Measurements from ENCODE around the gene STAG1. TPM values are rescaled to one million over a fixed set of nuclear protein-coding genes. Genes with fewer than 3 reads are reported as not detected.

The STAG1 gene
- total RNA-seq, 1 donor = 58.6 TPM

DNA sequence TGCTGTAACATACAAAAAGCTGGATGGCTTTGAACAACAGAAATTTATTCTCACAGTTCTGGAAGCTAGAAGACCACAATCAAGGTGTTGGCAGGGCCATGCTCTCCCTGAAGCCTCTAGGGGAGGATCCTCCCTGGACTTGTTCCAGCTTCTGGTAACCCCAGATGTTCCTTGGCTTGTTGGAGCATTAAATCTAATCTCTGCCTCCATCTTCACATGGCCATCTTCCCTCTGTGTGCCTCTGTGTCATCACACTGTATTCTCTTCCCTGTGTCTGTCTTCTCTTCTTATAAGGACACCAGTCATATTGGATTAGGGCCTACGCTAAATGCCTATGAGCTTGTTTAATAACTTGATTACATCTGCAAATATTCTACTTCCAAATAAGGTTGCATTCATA lies 109.5 kb downstream of the STAG1 start:
- H3K4me3 ChIP-seq (ENCODE audit: insufficient read depth, low read length) = no peak overlapping the region
- no peaks in the 10 kb centered on the region for H3K4me1 ChIP-seq (ENCODE audit: insufficient read depth, low read length)
- peaks cover 11% of the 10 kb centered on the region for H4K20me1 ChIP-seq (ENCODE audit: insufficient read depth, low read length)
- H3K4me2 ChIP-seq (ENCODE audit: insufficient read depth, low read length) = no peak overlapping the region
- DNase-seq (ENCODE audit: insufficient read length, low spot score, missing footprints) = peak; percentile 18
- H3K27me3 ChIP-seq (ENCODE audit: insufficient read depth, low read length) = no peaks in the 10 kb centered on the region
- no peak overlapping the region for H3K27ac ChIP-seq (ENCODE audit: low read depth, low read length)
- TF ChIP-seq, protein P1, sequence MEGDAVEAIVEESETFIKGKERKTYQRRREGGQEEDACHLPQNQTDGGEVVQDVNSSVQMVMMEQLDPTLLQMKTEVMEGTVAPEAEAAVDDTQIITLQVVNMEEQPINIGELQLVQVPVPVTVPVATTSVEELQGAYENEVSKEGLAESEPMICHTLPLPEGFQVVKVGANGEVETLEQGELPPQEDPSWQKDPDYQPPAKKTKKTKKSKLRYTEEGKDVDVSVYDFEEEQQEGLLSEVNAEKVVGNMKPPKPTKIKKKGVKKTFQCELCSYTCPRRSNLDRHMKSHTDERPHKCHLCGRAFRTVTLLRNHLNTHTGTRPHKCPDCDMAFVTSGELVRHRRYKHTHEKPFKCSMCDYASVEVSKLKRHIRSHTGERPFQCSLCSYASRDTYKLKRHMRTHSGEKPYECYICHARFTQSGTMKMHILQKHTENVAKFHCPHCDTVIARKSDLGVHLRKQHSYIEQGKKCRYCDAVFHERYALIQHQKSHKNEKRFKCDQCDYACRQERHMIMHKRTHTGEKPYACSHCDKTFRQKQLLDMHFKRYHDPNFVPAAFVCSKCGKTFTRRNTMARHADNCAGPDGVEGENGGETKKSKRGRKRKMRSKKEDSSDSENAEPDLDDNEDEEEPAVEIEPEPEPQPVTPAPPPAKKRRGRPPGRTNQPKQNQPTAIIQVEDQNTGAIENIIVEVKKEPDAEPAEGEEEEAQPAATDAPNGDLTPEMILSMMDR (IDR thresholded peaks at IDR 0.05; ENCODE audit: extremely low read depth, low read depth, low read length) = no peak
- no peaks in the 10 kb centered on the region for H3K36me3 ChIP-seq (ENCODE audit: insufficient read depth, low read length)
- H2AFZ ChIP-seq (ENCODE audit: low read length) = no peak overlapping the region
- peaks cover 76% of the 10 kb centered on the region for H3K79me2 ChIP-seq (ENCODE audit: insufficient read depth, low read length)
- H3K9me3 ChIP-seq (ENCODE audit: low read depth, low read length) = no peaks in the 10 kb centered on the region

DNA sequence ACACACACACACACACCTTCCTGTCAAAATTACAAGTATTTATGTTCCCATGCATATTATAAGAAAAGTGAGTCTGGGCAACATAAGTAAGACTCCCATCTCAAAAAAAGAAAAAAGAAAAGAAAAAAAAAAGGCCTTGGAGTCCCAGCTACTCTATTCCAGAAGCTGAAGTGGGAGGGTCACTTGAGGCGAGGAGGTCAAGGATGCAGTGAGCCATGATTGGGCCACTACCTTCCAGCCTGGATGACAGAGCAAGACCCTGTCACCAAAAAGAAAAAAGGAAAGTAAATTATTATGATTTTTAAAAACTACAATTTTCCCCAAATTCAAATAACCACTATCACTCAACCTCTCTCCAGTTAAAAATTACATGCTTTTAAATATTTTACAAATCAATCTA lies 113.1 kb downstream of the STAG1 start:
- H3K4me2 ChIP-seq (ENCODE audit: insufficient read depth, low read length) = no peak overlapping the region

DNA sequence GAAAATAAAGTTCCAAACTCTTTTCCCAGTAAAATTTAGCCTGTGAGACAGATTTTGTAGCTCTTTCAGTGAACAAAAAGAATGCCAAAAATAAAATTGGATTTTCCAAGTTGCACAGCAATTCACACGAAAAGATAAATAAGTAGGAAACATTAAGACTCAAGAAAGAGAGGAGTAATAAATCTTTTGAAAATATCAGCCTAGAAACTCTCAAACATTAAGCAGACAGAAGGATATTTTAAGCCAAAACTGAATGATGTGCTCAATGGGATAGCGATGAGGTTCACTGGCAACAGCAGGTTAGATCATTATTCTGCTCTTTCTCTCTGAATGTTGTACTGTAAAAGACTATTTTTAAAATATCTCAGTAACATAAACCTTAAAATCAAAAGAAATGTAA lies 115.0 kb downstream of the STAG1 start:
- Histone ChIP-seq H3K9me3 (ENCODE audit: low read depth, low read length) (no peaks in the 10 kb centered on the region), H3K4me1 (ENCODE audit: insufficient read depth, low read length) (peaks cover 12% of the 10 kb centered on the region), H3K27me3 (ENCODE audit: insufficient read depth, low read length) (no peaks in the 10 kb centered on the region), H3K27ac (ENCODE audit: low read depth, low read length) (no peak overlapping the region), H2AFZ (ENCODE audit: low read length) (no peak overlapping the region), H3K4me3 (ENCODE audit: insufficient read depth, low read length) (no peak overlapping the region), H3K4me2 (ENCODE audit: insufficient read depth, low read length) (no peak overlapping the region), H3K79me2 (ENCODE audit: insufficient read depth, low read length) (peaks cover 78% of the 10 kb centered on the region), H4K20me1 (ENCODE audit: insufficient read depth, low read length) (peaks cover 13% of the 10 kb centered on the region), H3K36me3 (ENCODE audit: insufficient read depth, low read length) (no peaks in the 10 kb centered on the region)
- TF ChIP-seq, protein P1 (IDR thresholded peaks at IDR 0.05; ENCODE audit: extremely low read depth, low read depth, low read length) = no peak
- DNase-seq (ENCODE audit: insufficient read length, low spot score, missing footprints) = no peak

More for the DNA sequence above, 113.1 kb downstream of the STAG1 start:
- Histone ChIP-seq H3K4me1 (ENCODE audit: insufficient read depth, low read length) (no peaks in the 10 kb centered on the region), H3K4me3 (ENCODE audit: insufficient read depth, low read length) (no peak overlapping the region), H2AFZ (ENCODE audit: low read length) (no peak overlapping the region), H4K20me1 (ENCODE audit: insufficient read depth, low read length) (peaks cover 10% of the 10 kb centered on the region), H3K36me3 (ENCODE audit: insufficient read depth, low read length) (no peaks in the 10 kb centered on the region), H3K9me3 (ENCODE audit: low read depth, low read length) (no peaks in the 10 kb centered on the region), H3K27ac (ENCODE audit: low read depth, low read length) (no peak overlapping the region), H3K79me2 (ENCODE audit: insufficient read depth, low read length) (peaks cover 81% of the 10 kb centered on the region), H3K27me3 (ENCODE audit: insufficient read depth, low read length) (no peaks in the 10 kb centered on the region)
- no peak for DNase-seq (ENCODE audit: insufficient read length, low spot score, missing footprints)
- TF ChIP-seq, protein P1 (IDR thresholded peaks at IDR 0.05; ENCODE audit: extremely low read depth, low read depth, low read length) = no peak

DNA sequence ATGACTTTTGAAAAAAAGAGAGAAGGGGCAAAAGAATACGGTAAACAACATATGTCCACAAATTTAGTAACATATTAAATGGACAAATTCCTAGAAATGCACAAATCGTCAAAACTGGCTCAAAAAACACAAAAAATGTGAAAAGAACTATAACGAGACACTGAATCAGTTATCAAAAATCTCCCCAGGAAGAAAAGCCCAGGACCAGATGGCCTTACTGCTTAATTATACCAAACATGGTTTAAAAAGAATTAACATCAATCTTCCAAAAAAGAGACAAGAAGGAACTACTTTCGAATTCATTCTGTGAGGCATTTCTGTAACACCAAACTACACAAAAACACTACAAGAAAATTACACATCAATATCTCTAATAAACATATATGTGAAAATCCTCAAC lies 117.4 kb downstream of the STAG1 start:
- Histone ChIP-seq H3K4me3 (ENCODE audit: insufficient read depth, low read length) (no peak overlapping the region), H3K4me2 (ENCODE audit: insufficient read depth, low read length) (no peak overlapping the region), H2AFZ (ENCODE audit: low read length) (no peak overlapping the region), H3K36me3 (ENCODE audit: insufficient read depth, low read length) (no peaks in the 10 kb centered on the region), H3K4me1 (ENCODE audit: insufficient read depth, low read length) (peaks cover 19% of the 10 kb centered on the region), H3K9me3 (ENCODE audit: low read depth, low read length) (no peaks in the 10 kb centered on the region), H3K27ac (ENCODE audit: low read depth, low read length) (no peak overlapping the region), H4K20me1 (ENCODE audit: insufficient read depth, low read length) (peaks cover 9% of the 10 kb centered on the region), H3K79me2 (ENCODE audit: insufficient read depth, low read length) (peaks cover 81% of the 10 kb centered on the region), H3K27me3 (ENCODE audit: insufficient read depth, low read length) (no peaks in the 10 kb centered on the region)
- TF ChIP-seq, protein P1 (IDR thresholded peaks at IDR 0.05; ENCODE audit: extremely low read depth, low read depth, low read length) = no peak
- no peak for DNase-seq (ENCODE audit: insufficient read length, low spot score, missing footprints)
